AG09319 (cell line): ENCODE data around the gene HDLBP.

Source experiments
- DNase-seq: peaks from one replicate; pipeline ENCODE4 v3.0.0-alpha.2; 2010; ENCODE audit warnings: low read depth; ENCODE audit errors: extremely low read depth
- CTCF ChIP-seq: IDR thresholded peaks from 2 replicates; pipeline ENCODE4 v1.5.1; 2011; ENCODE audit warnings: low read depth, mild to moderate bottlenecking, inconsistent platforms, low read length, moderate library complexity

HDLBP gene

GRCh38 chr2:241237949-241238371 is 77.5 kb downstream of the HDLBP start:
- no peak for TF ChIP-seq CTCF
- DNase-seq: no peak

- DNase-seq: no peak
- TF ChIP-seq CTCF: no peak
Observed at GRCh38 chr2:241237047-241237446, 78.4 kb downstream of the HDLBP start.

GRCh38 chr2:241235859-241236593 is 79.4 kb downstream of the HDLBP start:
- no peak for TF ChIP-seq CTCF
- DNase-seq: no peak

- TF ChIP-seq CTCF: no peak
- DNase-seq: no peak
Observed at GRCh38 chr2:241234962-241235740, 80.3 kb downstream of the HDLBP start.

GRCh38 chr2:241234066-241234790 is 81.2 kb downstream of the HDLBP start:
- no peak for TF ChIP-seq CTCF

GRCh38 chr2:241232736-241233575 is 82.5 kb downstream of the HDLBP start:
- TF ChIP-seq CTCF: no peak
- no peak for DNase-seq

More at GRCh38 chr2:241234066-241234790, 81.2 kb downstream of the HDLBP start:
- no peak for DNase-seq
